Cerebellar nuclear complex (tissue), 1 donor: ENCODE results near the gene RHOG.
"Not testable (repeated sequence)": the region's sequence is repeated elsewhere in the genome, so short reads cannot be mapped to it uniquely, and the experiment has no call there.

ENCODE experiments used
- DNase-seq, 2 experiments: peaks; one replicate each; lab custom pipeline; 2025; lab: John Stamatoyannopoulos, UW

RHOG gene

GRCh38 chr11:3840870-3841425 is at the start of gene RHOG:
Gene RHOG, minus strand, starts transcription at chr11:3840959. Its CDS starts 12,821 bp downstream, at chr11:3828138.
- no peak for DNase-seq

- DNase-seq: no peak
Measured at GRCh38 chr11:3890014-3890413, 49.3 kb upstream of the RHOG start.

DNA sequence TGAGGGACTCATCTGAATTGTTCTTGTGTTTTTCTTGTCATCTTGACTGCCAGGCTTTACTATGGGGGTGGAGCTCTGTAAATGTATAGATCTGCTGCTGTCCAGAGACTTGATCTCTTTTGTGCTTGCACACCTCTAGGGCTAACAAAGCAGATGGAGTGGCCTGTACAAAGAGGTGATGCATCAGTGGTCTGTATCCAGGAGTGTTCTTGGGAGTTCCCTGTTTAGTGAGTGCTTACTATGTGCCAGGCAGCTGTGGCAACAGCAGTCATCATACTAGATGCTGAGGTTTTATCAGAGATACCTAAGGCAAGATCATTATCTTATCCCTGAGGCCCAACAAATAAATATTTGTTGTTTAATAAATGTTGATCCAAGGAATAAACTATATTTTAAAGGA is 48.1 kb upstream of the RHOG start:
- DNase-seq: no peak

- no peak for DNase-seq
Measured at GRCh38 chr11:3886985-3887384, 46.2 kb upstream of the RHOG start.

DNA sequence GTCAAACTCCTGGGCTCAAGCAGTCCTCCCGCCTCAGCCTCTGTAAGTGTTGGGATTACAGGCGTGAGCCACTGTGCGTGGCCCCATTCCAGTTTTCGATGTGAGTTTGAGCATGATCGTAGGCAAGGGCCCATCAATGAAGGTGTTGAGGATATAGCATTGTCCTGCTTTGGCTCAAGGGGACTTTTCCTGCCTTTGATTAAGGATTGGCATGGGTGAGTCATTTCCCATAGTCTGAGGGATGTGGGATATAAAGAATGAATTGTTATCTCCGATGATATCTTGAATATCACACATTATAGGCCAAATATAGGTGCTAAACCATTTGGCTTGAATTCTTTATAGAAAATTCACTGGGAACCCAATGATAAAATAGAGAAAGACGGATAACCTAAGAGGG is 45.1 kb upstream of the RHOG start:
- DNase-seq: no peak

DNA sequence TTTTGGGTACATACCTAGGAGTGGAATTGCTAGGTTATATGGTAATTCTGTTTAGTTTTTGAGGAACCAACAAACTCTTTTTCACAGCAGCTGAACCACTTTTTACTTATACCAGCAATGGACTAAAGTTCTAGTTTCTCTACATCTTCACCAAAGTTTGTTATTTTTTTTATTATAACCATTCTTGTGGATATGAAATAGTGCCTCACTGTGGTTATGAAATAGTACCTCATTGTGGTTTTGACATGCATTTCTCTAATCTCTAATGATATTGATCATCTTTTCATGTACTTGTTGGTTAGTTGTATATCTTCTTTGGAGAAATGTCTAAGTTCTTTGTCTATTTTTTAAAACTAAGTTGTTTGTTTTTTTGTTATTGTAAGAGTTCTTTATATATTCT is 41.9 kb upstream of the RHOG start:
- DNase-seq: no peak

DNA sequence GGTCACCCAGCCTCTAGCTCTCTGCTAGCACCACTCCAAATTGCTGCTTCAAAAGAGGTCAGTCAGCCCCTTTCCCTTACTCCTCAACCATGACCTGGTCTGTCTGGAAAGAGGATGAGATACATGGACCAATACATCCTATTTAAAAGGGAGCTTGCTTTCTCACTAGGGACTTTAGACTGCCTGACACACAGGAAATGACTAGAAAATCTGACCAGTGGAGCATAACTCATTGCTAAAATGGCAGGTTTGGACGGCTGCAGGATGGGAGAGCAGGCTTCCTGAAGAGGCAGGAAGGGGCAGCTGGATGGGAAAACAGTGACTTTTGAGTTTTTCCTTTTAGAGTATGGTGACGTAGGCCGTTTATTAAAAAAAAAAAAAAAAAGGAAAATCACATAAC is 40.0 kb upstream of the RHOG start:
- no peak for DNase-seq

DNA sequence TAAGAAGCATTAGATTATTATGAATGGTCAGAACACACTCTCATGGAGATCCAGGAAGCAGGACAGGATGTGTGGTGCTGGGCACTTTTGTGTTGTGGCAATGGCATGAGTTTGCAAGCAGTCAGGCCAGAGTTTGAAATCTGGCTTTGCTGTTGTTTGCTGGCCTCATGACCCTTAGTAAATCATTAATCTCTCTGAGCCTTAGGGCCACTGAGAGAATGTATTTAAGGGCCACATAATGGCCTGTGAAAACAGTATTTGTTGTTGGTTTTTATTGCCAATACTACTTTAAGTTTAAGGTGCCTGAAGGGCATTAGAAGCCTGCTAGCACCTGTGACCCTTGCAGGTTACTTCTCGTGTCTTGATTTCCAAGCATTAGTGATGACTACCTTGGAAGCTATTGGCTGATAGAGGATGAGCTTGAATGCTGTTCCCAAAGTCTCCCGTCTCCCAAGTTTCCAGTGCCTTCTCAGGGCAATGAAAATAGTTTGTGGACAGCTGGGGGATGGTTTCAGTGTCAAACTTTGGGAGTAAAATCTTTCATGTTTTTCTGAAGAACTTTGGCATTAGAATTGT is 39.3 kb upstream of the RHOG start:
- no peak for DNase-seq

GRCh38 chr11:3879216-3879966 is 38.6 kb upstream of the RHOG start:
- no peak for DNase-seq

- DNase-seq: no peak
Measured at GRCh38 chr11:3878258-3878584, 37.5 kb upstream of the RHOG start.

- DNase-seq: no peak
Measured at GRCh38 chr11:3877364-3878257, 36.9 kb upstream of the RHOG start.

- no peak for DNase-seq
Measured at GRCh38 chr11:3876613-3877012, 35.9 kb upstream of the RHOG start.

DNA sequence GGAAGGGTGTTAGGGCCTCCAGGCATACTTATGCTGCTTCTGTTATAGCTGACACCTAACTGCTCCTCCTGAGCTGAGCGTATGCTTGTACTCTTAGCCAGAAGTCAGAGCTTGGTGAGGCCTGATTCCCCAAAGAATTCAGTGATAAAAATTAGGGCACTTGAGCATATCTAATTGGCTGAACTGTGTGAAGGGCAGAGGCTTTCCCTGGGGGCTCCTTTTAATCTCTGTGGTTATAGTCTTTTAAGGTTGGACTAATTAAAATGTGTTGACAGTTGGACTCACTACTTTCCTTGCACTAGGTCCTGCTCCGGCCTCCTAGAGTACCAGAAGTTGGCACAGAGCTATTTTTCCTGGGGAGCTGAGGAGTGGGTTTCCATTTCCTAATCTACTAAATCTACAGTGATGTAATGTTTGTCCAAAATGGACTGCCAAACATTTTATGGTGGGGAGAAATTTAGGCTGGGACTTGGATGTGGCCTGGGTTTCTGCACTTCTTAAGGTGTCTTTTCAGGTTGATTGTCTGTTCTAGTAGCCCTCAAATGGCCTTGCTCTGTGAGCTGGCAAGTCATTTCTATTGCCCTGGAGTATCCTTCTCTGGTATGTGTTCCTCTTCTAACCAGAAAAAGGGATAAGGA is 33.1 kb upstream of the RHOG start:
- no peak for DNase-seq

- DNase-seq: no peak
Measured at GRCh38 chr11:3867209-3868091, 26.7 kb upstream of the RHOG start.

GRCh38 chr11:3866836-3867208 is 26.1 kb upstream of the RHOG start:
- DNase-seq: no peak

DNA sequence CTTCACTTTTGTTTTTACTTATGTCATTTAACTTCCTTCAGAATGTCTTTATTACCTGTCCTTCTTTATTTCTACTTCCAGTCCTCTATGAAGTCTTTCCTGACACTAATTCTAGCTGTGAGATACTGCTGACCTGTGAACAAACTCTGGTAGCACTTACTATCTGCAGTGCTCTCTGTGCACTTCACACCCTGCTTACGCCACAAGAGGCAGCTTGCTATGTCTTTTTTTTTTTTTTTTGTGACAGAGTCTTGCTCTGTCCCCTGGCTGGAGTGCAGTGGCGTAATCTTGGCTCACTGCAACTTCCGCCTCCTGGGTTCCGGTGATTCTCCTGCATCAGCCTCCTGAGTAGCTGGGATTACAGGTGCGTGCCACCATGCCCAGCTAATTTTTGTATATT is 25.4 kb upstream of the RHOG start:
- no peak for DNase-seq

DNA sequence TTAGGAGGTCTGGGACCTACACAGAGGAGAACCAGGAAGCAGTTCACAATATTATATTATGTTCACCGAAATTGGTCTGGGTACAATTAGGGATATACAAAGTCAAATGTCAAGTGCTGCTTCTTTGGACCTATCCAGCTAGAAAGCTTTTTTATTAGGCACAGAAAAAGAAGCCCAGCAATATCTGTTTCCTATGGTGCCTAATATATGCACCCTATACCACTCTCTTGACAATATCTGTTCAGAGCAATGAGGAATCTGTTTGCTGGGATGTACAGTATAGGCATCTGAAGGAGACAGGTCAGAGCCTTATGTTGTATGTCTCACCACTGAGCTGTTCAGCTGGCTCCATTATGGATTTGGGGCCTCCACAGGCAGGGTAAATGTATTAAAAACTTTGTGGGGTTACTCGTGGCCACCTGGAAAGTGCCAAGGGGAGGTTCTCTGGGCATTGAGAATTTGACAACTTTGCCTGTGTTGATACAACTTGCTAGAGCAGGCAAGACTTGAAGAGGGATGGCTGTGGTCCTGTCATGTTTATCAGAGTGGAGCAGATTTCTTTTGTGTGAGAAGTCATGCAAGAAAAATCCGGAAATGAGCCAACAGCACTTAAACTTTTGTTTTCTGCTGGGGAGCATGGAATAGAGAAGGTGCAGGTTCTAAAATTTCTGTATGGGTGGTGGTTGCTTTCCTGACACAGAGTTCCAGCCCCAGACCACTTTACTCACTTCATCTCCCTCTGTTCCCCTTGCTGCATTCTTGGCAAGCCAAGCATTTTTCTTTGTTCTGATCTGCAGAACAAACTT is 24.8 kb upstream of the RHOG start:
- DNase-seq: no peak

DNA sequence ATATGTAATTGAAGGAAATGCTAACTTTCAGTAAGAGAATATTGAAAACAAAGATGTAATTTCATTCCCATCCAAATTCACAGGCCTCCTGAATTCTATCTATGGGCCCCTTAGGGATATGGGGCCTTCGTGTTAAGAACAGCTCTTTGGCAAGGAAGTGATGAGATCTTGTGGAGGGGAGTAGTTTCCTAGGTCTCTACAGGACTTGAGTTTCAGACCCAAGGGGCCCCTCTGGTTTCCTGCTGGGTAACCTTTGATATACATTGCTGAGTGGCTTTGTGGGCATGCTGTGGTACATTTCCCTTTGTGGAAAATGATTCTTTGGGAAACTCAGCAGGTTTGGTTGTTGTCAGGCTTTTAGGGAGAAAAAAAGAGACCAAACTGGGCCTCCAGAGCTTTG is 20.9 kb upstream of the RHOG start:
- DNase-seq: no peak

- not testable (repeated sequence) for DNase-seq
Measured at GRCh38 chr11:3860898-3861393, 20.2 kb upstream of the RHOG start.

- no peak for DNase-seq
Measured at GRCh38 chr11:3860375-3860774, 19.6 kb upstream of the RHOG start.
